T follicular helper cell (primary cell): ENCODE measurements around the gene LGR4.
A peak's percentile ranks its signal among the peaks of the same experiment; 100 is the strongest.
"Not testable (repeated sequence)": the region's sequence is repeated elsewhere in the genome, so short reads cannot be mapped to it uniquely, and the experiment has no call there.

Experiments
- DNase-seq: peaks from one replicate; pipeline ENCODE4 v3.0.0-alpha.2; 2020; ENCODE audit warnings: low read depth
- total RNA-seq, 2 experiments: gene quantifications; one replicate each; lab custom pipeline; 2026; lab: John Stamatoyannopoulos, UW

LGR4 gene
- total RNA-seq = 0.48 to 2.4 reads per million in 2 experiments

DNA sequence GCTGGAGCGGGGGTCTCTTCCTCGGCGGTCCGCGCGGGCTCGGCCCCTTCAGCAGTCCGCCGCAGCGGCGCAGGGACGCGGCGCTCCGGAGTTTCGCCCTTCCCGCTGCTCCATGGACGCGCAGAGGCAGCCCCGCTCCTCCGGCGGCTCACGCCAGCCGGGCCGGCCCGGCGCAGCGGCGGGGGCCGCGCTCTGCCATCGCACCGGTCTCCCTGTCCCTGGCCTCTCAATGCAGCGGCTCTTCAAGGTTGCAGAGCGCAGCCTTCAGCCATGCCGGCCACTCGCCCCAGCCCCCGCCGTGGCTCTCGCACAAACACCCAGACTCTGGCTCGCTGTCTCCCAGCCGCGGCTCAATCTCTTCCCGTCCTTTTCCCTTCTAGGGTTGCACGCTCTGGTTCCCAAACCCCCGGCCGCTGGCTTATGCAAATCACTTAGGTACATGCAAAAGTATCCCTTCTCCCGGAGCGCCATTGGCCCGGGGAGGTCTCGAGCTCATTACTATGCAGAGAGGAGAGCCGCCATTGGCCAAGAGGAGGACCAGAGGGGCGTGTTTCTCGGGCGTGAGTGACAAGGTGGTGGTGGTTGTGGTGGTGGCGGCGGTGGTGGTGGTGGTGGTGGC, at the start of gene LGR4:
Gene LGR4 (minus strand): TSS at position 393 of the 619 bp plus-strand sequence. CDS start 488 bp downstream, outside the sequence.
- peak; percentile 65 for DNase-seq

GRCh38 chr11:27520226-27520625, 47.6 kb upstream of the LGR4 start:
- no peak for DNase-seq

DNA sequence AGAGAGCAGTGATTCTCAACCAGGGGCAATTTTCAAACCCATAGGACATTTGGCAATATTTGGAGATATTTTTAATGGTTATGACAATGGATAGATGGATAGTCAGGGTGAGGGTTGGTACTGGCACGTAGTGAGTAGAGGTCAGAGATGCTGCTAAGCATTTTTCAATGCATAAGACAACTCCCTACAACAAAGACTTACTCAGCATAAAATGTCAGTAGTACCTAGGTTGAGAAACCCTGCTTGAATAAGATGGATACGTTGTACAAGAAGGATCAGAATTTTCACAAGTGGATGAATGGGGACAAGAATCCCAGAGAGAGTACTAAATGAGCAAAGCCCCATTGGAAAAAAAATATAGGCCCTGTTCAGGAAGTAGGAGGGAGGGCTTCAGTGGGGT, 45.9 kb upstream of the LGR4 start:
- DNase-seq = no peak

GRCh38 chr11:27517490-27517889, 44.9 kb upstream of the LGR4 start:
- DNase-seq = not testable (repeated sequence)

- no peak for DNase-seq
Observed at GRCh38 chr11:27514558-27514957, 42.0 kb upstream of the LGR4 start.

DNA sequence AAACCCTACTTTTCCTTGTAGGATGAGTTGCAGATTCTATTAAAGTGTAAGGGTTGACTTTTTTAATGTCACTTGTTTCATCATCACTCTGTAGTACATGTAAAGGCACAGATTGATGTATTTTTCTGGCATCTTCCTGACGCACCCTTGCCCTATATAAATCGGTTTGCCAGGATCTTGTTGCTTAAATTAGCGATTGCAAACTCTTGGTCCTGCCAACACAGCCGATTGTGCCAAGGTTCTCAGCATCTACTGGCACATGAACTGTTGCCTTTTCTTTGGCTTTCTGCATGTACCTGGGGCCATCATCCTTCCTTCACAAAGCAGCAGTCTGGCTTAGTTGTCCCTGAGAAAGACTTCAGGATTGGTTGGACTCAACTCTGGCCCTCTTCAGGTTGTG, 41.5 kb upstream of the LGR4 start:
- DNase-seq = no peak

- no peak for DNase-seq
Observed at GRCh38 chr11:27513389-27513788, 40.8 kb upstream of the LGR4 start.

DNA sequence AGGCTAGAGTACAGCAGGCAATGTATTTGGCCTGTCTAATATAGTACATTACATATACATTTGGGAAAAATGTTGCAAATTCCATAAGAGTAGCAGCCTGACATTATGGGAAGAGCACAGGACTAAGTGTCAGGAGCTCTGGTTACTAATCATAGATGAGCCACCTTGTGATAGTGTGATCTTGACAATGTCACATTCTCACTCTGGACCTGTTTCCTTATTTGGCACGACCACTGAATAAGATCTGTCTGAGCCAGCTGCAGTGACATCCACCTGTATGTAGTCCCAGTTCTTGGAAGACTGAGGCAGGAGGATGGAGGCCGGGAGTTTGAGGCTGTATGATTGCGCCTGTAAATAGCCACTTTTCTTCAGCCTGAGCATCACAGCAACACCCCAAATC, 39.6 kb upstream of the LGR4 start:
- no peak for DNase-seq

- DNase-seq = no peak
Observed at GRCh38 chr11:27509908-27510307, 37.3 kb upstream of the LGR4 start.

GRCh38 chr11:27507557-27508322, 35.1 kb upstream of the LGR4 start:
- DNase-seq = no peak

GRCh38 chr11:27506200-27507182, 33.9 kb upstream of the LGR4 start, which contains the start of gene LIN7C:
Gene LIN7C (minus strand): TSS chr11:27506769. CDS start chr11:27506752, 17 bp downstream.
- DNase-seq = peak; percentile 95

GRCh38 chr11:27505781-27506180, 33.2 kb upstream of the LGR4 start:
- no peak for DNase-seq

- no peak for DNase-seq
Observed at GRCh38 chr11:27504205-27504604, 31.6 kb upstream of the LGR4 start.

DNA sequence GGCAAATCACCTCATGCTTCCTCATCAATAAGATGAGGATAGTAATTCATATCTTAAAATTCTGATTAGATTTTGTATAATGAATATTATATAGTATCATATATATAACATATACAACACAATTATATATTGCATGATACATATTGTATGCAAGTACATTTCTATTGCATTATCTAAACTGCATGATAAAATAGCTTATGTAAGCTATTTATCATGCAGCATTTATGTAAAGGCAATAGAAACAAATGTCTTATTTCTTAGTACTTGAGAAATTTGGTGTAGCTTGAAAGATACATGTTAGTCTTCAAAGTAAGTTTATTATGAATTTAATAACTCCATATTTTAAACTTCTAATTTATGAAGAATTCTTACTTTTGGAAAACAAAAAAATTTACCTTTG, 28.5 kb upstream of the LGR4 start:
- no peak for DNase-seq

DNA sequence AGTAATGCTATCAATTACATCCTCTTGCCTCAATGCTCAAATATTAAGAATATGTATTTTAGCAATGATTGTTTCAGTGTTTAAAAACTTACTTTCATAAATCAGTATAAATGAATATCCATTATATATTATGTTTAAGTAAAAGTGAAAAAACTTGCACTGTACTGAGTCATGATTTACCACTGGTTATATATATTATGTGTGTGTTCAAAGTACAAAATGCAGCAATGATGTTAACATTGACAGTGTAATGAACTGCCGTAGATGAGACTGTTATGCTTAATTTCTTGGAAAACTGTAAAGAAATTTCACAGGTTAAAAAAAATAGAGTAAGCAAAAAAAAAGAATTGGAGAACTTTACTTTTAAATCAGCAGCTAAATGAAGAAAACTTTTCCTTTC, 25.3 kb upstream of the LGR4 start:
- no peak for DNase-seq

DNA sequence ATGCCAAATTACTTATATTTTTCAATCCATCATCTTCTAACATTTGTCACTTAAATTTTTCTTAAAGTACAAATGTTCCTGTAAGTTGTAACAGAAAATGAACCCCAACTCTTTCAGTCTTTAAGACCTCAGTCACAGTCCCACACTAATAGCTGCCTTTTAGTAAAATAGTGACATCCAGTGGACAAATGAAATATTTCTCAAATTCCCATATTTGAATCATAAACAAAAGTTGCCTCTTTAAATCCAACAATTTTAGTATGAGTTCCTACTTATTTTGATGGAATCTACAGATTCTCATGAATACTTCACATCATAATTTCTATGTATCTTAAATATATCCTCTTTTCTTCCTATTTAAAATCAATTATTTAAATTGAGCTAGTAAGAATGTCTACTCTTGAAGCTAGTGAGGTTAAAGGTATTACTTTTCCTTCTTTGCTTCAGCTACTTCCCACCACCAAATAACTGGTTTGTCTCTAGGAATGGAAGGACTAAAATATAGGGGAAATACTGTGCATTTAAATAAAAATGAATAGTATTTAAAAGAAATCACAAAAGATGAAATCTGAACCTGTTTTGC, 24.8 kb upstream of the LGR4 start:
- no peak for DNase-seq

DNA sequence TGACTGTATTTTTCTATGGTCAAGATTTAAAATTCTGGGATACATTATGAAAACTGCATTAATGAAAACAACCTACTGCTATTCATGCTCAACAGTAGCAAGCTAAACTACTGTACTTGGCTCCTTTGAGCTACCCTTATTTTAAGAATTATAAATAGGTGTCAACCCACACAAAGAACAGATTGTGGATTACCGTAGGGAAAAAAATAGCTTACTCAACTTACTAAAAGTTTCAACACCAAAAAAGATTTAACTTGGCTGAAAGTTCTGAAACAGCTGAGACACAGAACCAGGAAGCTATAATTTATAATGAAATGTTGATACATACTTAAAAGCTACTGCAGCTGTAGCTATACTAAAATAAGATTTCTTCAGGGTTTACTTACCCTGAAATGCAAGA, 23.9 kb upstream of the LGR4 start:
- DNase-seq = no peak

GRCh38 chr11:27495710-27496300, 23.2 kb upstream of the LGR4 start:
- DNase-seq = no peak

DNA sequence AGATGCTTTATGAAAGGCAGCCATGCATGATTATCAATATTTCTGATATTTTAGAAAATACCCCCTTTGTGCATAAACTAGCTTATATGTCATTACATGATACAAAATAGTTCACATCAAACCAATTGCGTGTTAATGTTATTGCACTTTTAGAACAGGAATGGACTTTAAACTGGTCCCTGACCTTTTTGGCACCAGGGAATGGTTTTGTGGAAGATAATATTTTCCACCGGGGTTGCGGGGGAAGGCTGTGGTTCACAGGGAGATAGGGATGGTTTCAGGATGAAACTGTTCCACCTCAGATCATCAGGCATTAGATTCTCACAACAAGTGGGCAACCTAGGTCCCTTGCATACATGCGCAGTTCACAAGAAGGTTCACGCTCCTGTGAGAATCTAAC, 16.5 kb upstream of the LGR4 start:
- no peak for DNase-seq

GRCh38 chr11:27487706-27488105, 15.1 kb upstream of the LGR4 start:
- no peak for DNase-seq
